ENCODE data around the gene PTPRH.

Gene PTPRH

DNA sequence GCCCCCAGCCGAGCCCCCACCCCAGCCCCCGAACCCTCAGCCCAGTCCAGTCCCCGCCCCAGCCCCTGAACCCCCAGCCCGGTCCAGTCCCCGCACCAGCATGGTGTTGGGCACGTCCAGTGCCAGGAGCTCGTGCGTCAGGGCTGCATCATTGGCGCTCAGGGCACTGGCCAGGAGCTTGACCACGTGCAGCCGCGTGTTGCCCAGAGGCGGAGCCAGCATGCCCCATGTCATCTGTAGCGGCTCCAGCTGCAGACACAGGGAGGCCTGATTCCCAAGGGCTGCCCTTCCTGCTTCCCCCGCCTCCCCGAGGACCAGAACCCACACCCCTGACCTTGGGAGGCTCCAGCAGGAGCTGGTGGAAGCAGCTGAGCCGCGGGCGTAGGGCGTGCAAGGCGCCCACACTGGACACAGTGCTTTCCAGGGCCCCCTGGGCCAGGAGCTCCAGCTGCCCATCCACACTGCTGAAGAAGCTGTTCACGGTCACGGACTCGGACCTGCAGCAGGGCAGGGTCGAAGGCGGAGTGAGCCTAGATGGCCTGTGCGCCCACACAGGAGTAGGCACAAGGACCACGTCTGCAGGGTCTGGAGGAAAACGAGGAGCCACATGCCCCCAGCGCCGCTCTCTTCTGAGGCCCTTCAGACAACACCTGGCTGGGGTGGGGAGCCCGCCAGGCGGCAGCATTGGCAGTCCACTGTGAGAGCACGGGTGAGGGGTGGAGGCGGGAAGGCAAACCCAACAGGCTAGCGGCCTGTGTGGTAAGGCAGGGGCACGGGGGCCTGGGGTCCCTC lies 32.0 kb upstream of the PTPRH start:
- DNase-seq, result no peak
- no peak for TF ChIP-seq POLR2A (IDR thresholded peaks at IDR 0.05; ENCODE audit: low read length)
- TF ChIP-seq GATA1 (IDR thresholded peaks at IDR 0.05; ENCODE audit: low read depth, low read length), result no peak

DNA sequence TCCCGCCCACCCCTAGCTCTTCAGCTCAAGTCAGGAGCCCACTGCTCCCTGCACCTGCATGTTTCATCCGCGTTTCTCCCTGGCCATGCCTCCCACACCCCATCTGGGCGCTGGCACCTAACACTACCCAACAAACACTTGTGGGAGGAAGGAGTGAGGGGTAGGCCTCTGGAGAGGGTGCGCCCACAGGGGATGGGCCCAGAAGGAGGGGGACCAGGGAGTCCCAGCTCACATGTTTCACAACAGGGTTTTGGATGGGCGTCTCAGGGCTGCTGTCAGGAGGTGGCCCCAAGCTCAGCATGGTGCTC lies 31.4 kb upstream of the PTPRH start:
- TF ChIP-seq GATA1 (IDR thresholded peaks at IDR 0.05; ENCODE audit: low read depth, low read length), result no peak
- no peak for TF ChIP-seq POLR2A (IDR thresholded peaks at IDR 0.05; ENCODE audit: low read length)
- DNase-seq, result no peak

DNA sequence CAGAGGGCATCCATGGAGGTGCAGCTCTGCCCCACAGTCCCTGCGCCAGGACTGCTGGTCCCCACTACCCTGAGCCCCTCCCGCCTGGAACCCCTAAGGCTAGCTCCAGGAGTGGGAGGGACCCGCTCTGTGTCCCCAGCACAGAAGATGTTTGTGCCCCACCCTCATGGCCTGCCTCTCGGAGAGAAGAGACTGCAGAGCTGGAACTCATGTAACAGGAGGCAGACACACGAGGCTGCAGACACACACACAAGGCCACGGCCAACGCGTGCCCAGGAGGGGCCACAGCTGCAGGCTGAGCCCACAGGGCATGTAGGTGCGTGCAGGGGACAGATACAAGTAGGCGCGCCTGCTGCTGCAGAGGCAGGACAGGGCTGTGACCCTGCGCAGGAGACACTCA lies 29.7 kb upstream of the PTPRH start:
- DNase-seq, result no peak
- TF ChIP-seq GATA1 (IDR thresholded peaks at IDR 0.05; ENCODE audit: low read depth, low read length), result no peak
- no peak for TF ChIP-seq POLR2A (IDR thresholded peaks at IDR 0.05; ENCODE audit: low read length)

DNA sequence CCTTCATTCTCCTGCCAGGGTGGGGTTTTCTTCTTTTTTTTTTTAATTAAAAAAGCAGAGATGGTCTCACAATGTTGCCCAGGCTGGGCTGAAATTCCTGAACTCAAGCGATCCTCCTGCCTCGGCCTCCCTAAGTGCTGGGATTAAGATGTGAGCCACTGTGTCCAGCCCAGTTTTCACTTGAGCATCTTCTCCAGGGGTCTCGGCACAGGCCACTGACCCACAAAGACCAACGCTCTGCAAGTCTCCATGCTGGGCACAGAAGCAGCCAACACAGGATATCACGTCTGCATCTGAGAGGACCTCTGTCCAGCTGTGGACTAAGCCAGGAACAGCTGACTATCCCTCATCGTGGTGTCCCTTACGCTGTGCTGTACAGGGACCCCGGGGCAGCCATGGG lies 28.7 kb upstream of the PTPRH start:
- TF ChIP-seq GATA1 (IDR thresholded peaks at IDR 0.05; ENCODE audit: low read depth, low read length) (no peak), POLR2A (IDR thresholded peaks at IDR 0.05; ENCODE audit: low read length) (no peak)
- no peak for DNase-seq

DNA sequence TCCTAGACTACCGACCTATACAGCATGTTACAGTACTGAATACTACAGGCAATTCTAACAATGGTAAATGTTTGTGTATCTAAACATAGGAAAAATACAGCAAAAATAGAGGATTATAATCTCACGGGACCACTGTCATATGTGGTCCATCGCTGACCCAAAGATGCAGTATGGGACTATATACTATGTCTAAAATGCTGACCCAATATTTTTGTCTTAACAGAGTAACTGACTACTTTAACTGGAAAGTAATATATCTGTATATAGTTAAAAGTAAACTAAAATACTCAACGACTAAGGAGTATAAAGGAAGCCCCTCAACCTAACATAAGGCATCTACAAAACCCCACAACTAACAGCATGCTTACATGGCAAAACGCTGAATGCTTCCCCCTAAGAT lies 23.7 kb upstream of the PTPRH start:
- no peak for DNase-seq
- TF ChIP-seq POLR2A (IDR thresholded peaks at IDR 0.05; ENCODE audit: low read length) (no peak), GATA1 (IDR thresholded peaks at IDR 0.05; ENCODE audit: low read depth, low read length) (no peak)

DNA sequence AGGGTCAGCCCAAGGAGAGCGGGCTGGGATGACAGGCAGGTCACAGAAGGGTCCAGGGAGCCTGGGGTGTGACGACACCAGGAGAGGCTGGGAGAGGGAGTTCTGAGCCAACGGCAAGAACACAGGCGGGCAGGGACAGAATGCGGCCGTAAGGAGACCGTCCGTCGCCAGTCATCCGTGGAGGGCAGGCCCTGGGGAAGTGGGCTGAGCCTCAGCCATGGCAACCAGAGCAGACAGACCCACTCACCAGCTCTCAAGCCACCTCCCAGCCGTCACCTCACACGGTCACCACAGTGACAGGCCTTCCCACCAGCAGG lies 22.9 kb upstream of the PTPRH start:
- no peak for DNase-seq
- TF ChIP-seq POLR2A (IDR thresholded peaks at IDR 0.05; ENCODE audit: low read length) (no peak), GATA1 (IDR thresholded peaks at IDR 0.05; ENCODE audit: low read depth, low read length) (no peak)

DNA sequence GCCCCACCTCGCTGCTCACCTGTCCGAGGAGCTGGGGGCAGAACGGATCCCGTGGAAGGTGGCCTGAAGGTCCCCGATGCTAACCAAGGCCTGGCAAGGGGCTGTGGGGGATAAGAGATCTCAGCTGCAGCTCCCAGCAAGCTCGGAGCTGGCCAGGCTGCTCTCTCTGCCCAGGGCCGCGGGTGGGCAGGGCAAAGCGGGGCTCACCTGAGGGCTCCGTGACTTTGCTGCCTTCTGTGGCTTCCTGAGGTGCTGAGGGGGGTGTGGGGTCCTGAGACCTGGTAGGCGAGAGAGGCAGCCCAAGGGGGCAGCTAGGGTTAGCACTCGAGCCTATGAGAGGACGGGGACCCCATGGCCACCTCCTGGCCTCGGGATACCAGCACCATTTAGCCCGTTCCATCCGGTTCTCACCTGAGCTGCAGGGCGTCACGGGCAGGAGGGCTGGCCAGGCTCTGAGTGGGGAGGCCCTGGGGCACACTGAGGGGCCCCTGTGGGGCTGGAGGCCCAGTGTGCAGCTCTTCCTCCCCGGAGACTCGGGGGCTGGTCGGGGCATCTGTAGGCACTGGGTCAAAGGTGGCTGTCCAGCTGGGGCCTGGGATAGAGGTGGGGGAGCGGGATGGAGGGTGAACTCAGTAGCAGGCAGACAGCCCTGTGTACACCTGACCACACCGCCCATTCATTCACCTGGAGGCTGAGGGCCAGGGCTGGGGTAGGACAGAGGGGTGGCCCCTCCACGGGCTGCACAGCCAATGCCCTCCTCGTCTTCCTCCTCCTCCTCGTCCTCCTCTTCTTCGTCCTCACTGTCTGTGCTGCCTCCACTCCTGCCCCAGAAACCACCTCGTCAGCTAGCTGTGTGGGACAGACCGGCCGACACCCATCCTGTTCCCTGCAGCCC lies 22.3 kb upstream of the PTPRH start:
- no peak for TF ChIP-seq POLR2A (IDR thresholded peaks at IDR 0.05; ENCODE audit: low read length)
- no peak for TF ChIP-seq GATA1 (IDR thresholded peaks at IDR 0.05; ENCODE audit: low read depth, low read length)
- DNase-seq, result no peak

DNA sequence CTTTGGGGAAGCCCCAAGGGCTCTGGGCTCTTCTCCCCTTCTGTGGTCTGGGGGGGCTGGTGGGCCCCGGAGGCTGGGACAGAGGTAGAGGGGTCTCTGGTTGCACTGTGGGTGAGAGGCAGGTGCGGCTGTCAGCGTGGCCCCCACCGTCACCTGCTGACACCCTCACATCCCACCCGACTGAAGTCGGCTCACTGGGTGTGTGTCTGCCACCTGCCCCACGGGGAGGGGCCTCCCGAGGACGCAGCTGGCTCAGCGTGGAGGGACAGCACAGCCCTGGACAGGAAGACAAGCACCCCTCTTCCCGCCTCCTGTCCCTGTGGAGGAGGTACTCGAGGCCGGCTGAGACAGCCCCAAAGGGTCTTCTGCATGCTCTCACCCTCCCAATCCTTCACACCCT lies 21.5 kb upstream of the PTPRH start:
- no peak for TF ChIP-seq POLR2A (IDR thresholded peaks at IDR 0.05; ENCODE audit: low read length)
- no peak for TF ChIP-seq GATA1 (IDR thresholded peaks at IDR 0.05; ENCODE audit: low read depth, low read length)
- no peak for DNase-seq

DNA sequence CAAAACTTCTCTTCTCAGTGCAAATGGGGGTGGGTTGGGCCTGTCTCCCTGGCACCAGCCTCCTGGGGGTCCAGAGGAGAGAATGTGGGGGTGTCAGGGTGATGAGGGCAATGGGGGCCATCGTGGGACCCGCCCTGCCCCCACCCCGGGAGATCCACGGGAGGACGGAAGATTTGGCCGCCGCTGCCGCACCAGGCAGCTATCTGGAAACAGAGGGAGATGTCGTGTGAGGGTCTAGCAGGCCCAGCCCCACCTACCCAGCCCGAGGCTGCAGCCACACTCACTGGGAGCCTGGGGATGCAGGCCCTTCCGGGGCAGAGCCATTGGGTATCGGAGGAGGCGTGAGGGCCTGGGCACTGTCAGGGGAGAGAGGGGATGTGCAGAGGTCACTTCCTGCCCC lies 21.0 kb upstream of the PTPRH start:
- TF ChIP-seq GATA1 (IDR thresholded peaks at IDR 0.05; ENCODE audit: low read depth, low read length) (no peak), POLR2A (IDR thresholded peaks at IDR 0.05; ENCODE audit: low read length) (no peak)
- DNase-seq, result no peak

DNA sequence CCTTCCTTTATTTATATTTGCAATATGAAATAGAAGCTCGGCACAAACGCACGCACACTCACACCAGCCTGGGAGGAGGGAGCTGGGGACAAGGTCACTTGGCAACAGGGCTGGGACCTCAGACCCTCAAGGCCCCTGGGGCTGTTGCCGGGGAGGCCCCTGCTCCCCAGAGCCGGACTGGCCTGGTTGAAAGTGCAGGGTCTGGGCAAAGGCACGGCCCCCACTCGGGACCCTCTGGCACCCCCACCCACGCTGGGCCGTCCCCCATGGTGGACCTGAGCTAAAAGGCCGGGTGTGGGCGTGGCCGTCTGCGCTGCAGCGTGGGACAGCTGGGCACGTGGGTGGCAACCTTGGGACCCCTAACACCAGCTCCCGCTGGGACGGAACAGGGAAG lies 20.5 kb upstream of the PTPRH start:
- DNase-seq, result no peak
- TF ChIP-seq GATA1 (IDR thresholded peaks at IDR 0.05; ENCODE audit: low read depth, low read length), result no peak
- no peak for TF ChIP-seq POLR2A (IDR thresholded peaks at IDR 0.05; ENCODE audit: low read length)

DNA sequence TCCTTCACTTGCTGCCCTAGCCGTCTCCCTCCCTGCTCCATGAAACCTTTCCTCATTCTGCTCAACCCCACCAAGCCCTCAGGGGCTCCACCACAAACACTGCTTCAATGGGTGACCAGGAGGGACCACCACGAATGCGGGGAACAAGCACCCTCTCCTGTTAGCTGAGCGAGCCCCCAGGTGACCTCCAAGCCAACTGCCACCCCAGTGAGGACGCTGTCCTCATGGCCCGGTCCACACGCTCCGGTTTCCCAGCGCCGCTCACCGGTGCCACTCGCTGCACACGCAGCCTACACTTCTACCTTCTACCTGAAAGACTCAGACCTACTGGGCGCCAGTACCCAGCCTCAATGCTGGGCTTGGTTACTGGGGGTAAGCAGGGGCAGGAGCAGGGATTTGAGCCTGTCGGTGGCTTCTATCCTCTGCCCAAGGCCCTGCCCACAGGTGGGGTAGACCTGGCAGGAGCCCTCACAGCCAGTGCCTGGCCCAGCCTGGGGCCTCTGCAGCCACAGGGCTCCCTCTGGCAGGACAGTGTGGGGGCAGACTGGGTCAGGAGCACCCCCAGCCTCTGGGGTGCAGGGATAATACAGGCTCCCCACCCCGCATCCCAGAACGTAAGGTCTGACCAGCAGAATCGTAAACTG lies 20.0 kb upstream of the PTPRH start:
- no peak for DNase-seq
- no peak for TF ChIP-seq POLR2A (IDR thresholded peaks at IDR 0.05; ENCODE audit: low read length)
- no peak for TF ChIP-seq GATA1 (IDR thresholded peaks at IDR 0.05; ENCODE audit: low read depth, low read length)

DNA sequence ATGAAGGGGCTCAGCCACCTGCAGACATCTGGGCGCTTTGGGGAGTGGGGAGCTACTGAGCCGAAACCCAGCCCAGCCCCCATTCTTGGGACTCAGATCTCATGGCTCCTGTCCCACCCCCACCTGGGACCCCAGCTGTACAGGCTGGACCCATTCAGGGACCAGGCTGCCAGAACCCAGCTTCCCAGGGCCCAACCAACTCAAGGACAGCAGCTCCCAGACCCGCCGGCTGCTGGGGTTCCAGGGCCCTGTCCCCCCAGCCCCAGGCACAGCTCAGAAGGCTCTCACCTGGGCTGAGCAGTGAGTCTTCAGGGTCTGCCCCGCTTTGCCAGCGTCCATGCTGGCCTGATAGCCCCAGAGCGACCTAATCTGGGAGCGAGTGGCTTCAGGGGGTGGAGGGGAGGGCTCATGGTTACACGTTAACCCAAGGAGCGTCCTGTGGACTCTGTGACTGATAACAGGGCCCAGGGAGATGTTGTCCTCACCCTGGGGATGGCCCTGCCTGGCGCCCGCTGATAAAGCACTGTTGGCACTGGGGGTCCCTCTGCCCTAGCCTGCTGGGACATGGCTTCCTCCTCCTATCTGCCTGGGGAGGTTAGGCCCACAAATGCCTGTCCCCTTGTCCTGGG lies 19.2 kb upstream of the PTPRH start, which contains the start of gene TMEM86B:
TSS of gene TMEM86B (minus strand) at position 361 of the 629 bp plus-strand sequence. CDS start at position 339, 22 bp downstream.
- peak; percentile 86 for TF ChIP-seq GATA1 (IDR thresholded peaks at IDR 0.05; ENCODE audit: low read depth, low read length)
- TF ChIP-seq POLR2A (IDR thresholded peaks at IDR 0.05; ENCODE audit: low read length), result peak; percentile 55
- peak; percentile 93 to 97 for DNase-seq

DNA sequence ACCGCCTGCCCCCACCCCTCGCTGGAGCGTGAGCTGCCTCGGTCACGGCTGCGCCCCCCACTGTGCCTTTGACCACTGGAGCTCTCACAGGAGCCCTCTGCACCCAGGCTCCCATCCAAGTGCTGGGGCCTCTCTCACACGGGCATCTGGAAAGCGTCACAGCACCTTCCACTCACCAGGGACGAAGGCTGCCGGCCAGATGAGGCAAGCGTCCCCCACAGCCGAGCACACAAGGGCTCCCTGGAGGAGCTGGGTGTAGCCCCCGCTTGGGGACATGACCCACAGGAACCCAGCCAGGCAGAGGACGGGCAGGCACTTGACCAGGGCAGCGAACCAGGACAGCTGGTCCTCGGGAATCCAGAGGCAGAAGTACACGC lies 18.7 kb upstream of the PTPRH start:
- TF ChIP-seq GATA1 (IDR thresholded peaks at IDR 0.05; ENCODE audit: low read depth, low read length) (no peak), POLR2A (IDR thresholded peaks at IDR 0.05; ENCODE audit: low read length) (no peak)
- DNase-seq, result no peak
